Coronary artery (tissue), 2 donors: Measurements from ENCODE around the gene NCOA1.
"Not testable (repeated sequence)": the region's sequence is repeated elsewhere in the genome, so short reads cannot be mapped to it uniquely, and the experiment has no call there.

ENCODE experiments used
- DNase-seq: peaks from one replicate; pipeline ENCODE4 v3.0.0-alpha.2; 2017; ENCODE audit warnings: low spot score
- H3K27ac ChIP-seq, 2 donors: fragments of 200-600 bp; sonication (generic); one replicate each; pipeline ENCODE4 v1.5.1; 2016 to 2019
- H3K4me3 ChIP-seq: fragments of 200-600 bp; sonication (generic); 2 replicates; pipeline ENCODE4 v1.5.1; 2016; ENCODE audit warnings: mild to moderate bottlenecking, moderate library complexity
- CTCF ChIP-seq: fragments of 200-600 bp; sonication (generic); IDR thresholded peaks from one replicate; pipeline ENCODE4 v1.5.1; 2019; ENCODE audit warnings: antibody characterized with exemption

Gene NCOA1

GRCh38 chr2:24565537-24565936, 74.5 kb downstream of the NCOA1 start:
- TF ChIP-seq CTCF = no peak
- DNase-seq = no peak
- H3K27ac ChIP-seq = no peak overlapping the region

GRCh38 chr2:24566209-24566608, 75.2 kb downstream of the NCOA1 start:
- Histone ChIP-seq H3K27ac (no peak overlapping the region), H3K4me3 (no peak overlapping the region)
- TF ChIP-seq CTCF = no peak
- no peak for DNase-seq

More at GRCh38 chr2:24565537-24565936, 74.5 kb downstream of the NCOA1 start:
- no peak overlapping the region for H3K4me3 ChIP-seq

- H3K4me3 ChIP-seq = no peak overlapping the region
- no peak for DNase-seq
- no peak for TF ChIP-seq CTCF
- no peak overlapping the region for H3K27ac ChIP-seq
Measured at GRCh38 chr2:24566630-24567029, 75.6 kb downstream of the NCOA1 start.

GRCh38 chr2:24568551-24568950, 77.5 kb downstream of the NCOA1 start:
- no peak for DNase-seq
- Histone ChIP-seq H3K4me3 (no peak overlapping the region), H3K27ac (no peak overlapping the region)
- TF ChIP-seq CTCF = no peak

GRCh38 chr2:24569565-24569964, 78.5 kb downstream of the NCOA1 start:
- not testable (repeated sequence) for DNase-seq, H3K27ac ChIP-seq, H3K4me3 ChIP-seq

GRCh38 chr2:24570225-24570624, 79.2 kb downstream of the NCOA1 start:
- Histone ChIP-seq H3K27ac (no peak overlapping the region), H3K4me3 (no peak overlapping the region)
- DNase-seq = no peak
- TF ChIP-seq CTCF = no peak

GRCh38 chr2:24571828-24572442, 80.9 kb downstream of the NCOA1 start:
- DNase-seq = no peak
- no peak overlapping the region for H3K4me3 ChIP-seq
- H3K27ac ChIP-seq = no peak overlapping the region
- no peak for TF ChIP-seq CTCF
